Renal cortical epithelial cell (primary cell): Measurements from ENCODE around the gene GLI1. TPM values are rescaled to one million over a fixed set of nuclear protein-coding genes. Genes with fewer than 3 reads are reported as not detected.
"Not testable (repeated sequence)": the region's sequence is repeated elsewhere in the genome, so short reads cannot be mapped to it uniquely, and the experiment has no call there.

ENCODE experiments used
- DNase-seq: peaks from one replicate; pipeline ENCODE4 v3.0.0-alpha.2; 2011; ENCODE audit warnings: low read depth
- total RNA-seq: library from RNA; depleted of rRNA; stranded (reverse); fragments of >200 nt; gene quantifications from 2 replicates; pipeline ENCODE4 v1.2.3, GENCODE V29; 2014

Gene GLI1
- total RNA-seq, 1 donor from 2014 or later = 0.50 TPM

- DNase-seq = no peak
Measured at GRCh38 chr12:57497223-57498131, 37.9 kb downstream of the GLI1 start.

- DNase-seq = no peak
Measured at GRCh38 chr12:57498132-57498502, 38.5 kb downstream of the GLI1 start.

- DNase-seq = no peak
Measured at GRCh38 chr12:57498571-57498970, 39.0 kb downstream of the GLI1 start.

GRCh38 chr12:57500213-57500612 lies 40.6 kb downstream of the GLI1 start:
- DNase-seq = no peak

GRCh38 chr12:57502311-57502969 lies 42.9 kb downstream of the GLI1 start:
- DNase-seq = not testable (repeated sequence)

- not testable (repeated sequence) for DNase-seq
Measured at GRCh38 chr12:57506541-57506940, 47.0 kb downstream of the GLI1 start.

GRCh38 chr12:57507796-57508195 lies 48.2 kb downstream of the GLI1 start:
- DNase-seq = not testable (repeated sequence)

- DNase-seq = no peak
Measured at GRCh38 chr12:57511161-57511560, 51.6 kb downstream of the GLI1 start.

- DNase-seq = no peak
Measured at GRCh38 chr12:57511588-57512325, 52.2 kb downstream of the GLI1 start.

- no peak for DNase-seq
Measured at GRCh38 chr12:57512665-57513064, 53.1 kb downstream of the GLI1 start.

- no peak for DNase-seq
Measured at GRCh38 chr12:57513266-57513665, 53.7 kb downstream of the GLI1 start.

GRCh38 chr12:57513677-57514076 lies 54.1 kb downstream of the GLI1 start:
- DNase-seq = not testable (repeated sequence)

- not testable (repeated sequence) for DNase-seq
Measured at GRCh38 chr12:57514246-57514645, 54.7 kb downstream of the GLI1 start.

GRCh38 chr12:57514720-57515407 lies 55.3 kb downstream of the GLI1 start:
- no peak for DNase-seq

GRCh38 chr12:57515408-57515933 lies 55.9 kb downstream of the GLI1 start:
- DNase-seq = no peak

- DNase-seq = no peak
Measured at GRCh38 chr12:57515934-57516541, 56.5 kb downstream of the GLI1 start.

GRCh38 chr12:57516617-57517153 lies 57.1 kb downstream of the GLI1 start:
- DNase-seq = no peak

- peak; percentile 30 for DNase-seq
Measured at GRCh38 chr12:57517187-57517586, 57.6 kb downstream of the GLI1 start.

GRCh38 chr12:57517718-57518117 lies 58.1 kb downstream of the GLI1 start:
- DNase-seq = not testable (repeated sequence)

- no peak for DNase-seq
Measured at GRCh38 chr12:57518176-57518919, 58.8 kb downstream of the GLI1 start.
